ENCODE measurements around the gene TMIE.

DNA sequence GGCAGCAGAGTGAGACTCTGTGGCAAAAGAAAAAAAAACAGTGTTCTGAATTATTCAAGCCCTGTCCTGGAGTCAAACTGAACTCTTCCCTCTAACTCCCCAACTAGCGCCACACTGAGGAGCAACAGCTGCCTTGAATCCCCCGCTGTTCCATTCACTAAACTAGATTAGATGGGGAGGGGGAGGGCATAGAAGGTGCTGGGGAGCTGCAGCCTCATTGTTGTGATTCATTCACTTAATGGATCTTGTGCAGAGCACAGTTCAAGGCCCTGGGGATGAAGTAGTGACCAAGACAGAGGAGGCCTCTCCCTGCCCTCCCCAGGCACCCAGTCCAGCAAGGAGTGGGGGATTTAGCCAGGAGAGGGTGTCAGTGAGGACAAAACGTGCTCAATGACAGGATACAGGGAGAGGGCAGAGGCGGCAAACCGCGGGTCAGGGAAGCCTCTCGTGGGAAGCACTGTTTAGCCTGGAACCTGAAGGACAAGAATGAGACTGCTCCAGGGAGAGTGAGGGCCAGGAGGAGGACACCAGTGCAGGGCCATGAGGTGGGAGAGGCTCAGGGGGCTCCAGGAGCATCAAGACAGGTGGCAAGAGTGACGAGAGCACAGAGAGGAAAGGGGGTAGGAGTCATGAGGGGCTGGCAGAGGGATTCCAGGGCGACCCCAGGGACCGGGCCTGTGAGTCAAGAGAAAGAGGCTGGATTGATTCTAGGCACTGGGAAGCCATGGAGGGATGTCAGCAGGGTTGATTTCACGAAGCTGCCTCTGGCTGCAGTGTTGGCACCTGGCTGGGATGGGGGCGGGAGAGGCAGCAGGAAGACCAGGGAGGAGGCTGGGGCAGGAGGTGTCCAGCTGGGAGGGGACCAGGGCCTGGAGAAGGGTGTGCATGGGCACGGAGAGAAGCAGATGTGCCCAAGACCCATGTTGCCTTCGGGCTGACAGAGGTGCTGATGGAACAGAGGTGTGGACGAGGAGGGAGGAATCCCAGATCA, 39.1 kb upstream of the TMIE start:
- TF ChIP-seq, protein P1, sequence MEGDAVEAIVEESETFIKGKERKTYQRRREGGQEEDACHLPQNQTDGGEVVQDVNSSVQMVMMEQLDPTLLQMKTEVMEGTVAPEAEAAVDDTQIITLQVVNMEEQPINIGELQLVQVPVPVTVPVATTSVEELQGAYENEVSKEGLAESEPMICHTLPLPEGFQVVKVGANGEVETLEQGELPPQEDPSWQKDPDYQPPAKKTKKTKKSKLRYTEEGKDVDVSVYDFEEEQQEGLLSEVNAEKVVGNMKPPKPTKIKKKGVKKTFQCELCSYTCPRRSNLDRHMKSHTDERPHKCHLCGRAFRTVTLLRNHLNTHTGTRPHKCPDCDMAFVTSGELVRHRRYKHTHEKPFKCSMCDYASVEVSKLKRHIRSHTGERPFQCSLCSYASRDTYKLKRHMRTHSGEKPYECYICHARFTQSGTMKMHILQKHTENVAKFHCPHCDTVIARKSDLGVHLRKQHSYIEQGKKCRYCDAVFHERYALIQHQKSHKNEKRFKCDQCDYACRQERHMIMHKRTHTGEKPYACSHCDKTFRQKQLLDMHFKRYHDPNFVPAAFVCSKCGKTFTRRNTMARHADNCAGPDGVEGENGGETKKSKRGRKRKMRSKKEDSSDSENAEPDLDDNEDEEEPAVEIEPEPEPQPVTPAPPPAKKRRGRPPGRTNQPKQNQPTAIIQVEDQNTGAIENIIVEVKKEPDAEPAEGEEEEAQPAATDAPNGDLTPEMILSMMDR (IDR thresholded peaks at IDR 0.05): no peak
- TF ChIP-seq POLR2A (IDR thresholded peaks at IDR 0.05) (no peak), POLR2AphosphoS5 (IDR thresholded peaks at IDR 0.05) (no peak)
